Measurements from ENCODE around the gene VPS13D. TPM values are rescaled to one million over a fixed set of nuclear protein-coding genes. Genes with fewer than 3 reads are reported as not detected.

The VPS13D gene
- total RNA-seq, 1 donor from 2014 or later = 81.7 TPM

DNA sequence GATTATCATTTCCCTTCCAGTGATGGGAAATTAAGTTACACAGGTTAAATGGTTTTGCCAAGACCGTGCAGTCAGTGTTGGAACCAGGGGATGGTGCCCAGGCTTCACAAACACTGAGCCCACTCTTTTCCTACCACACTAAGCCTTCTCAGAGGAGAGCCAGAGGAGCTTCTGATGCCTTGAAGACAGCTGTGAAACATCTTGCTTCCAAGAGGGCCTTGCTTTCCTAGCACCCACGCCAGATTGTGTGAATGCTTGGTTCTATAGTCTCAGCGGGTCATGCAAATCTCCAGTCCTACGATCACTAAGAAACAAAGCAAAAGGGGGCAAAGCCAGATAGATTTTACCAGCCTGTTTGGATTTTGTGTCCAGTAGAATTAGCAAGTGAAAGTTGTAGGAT is 200.7 kb downstream of the VPS13D start:
- H3K27ac ChIP-seq = no peak overlapping the region
- H3K36me3 ChIP-seq = peaks cover 10% of the 10 kb centered on the region
- no peaks in the 10 kb centered on the region for H3K9me3 ChIP-seq
- DNase-seq = no peak
- TF ChIP-seq, protein P1, sequence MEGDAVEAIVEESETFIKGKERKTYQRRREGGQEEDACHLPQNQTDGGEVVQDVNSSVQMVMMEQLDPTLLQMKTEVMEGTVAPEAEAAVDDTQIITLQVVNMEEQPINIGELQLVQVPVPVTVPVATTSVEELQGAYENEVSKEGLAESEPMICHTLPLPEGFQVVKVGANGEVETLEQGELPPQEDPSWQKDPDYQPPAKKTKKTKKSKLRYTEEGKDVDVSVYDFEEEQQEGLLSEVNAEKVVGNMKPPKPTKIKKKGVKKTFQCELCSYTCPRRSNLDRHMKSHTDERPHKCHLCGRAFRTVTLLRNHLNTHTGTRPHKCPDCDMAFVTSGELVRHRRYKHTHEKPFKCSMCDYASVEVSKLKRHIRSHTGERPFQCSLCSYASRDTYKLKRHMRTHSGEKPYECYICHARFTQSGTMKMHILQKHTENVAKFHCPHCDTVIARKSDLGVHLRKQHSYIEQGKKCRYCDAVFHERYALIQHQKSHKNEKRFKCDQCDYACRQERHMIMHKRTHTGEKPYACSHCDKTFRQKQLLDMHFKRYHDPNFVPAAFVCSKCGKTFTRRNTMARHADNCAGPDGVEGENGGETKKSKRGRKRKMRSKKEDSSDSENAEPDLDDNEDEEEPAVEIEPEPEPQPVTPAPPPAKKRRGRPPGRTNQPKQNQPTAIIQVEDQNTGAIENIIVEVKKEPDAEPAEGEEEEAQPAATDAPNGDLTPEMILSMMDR (IDR thresholded peaks at IDR 0.05) = no peak
- peaks cover 30% of the 10 kb centered on the region for H3K4me1 ChIP-seq
- no peaks in the 10 kb centered on the region for H3K27me3 ChIP-seq (ENCODE audit: low read depth)
- intact Hi-C loops (cut with DNase I) = no loop called here
- no peak for ATAC-seq
- no peak overlapping the region for H3K4me3 ChIP-seq

DNA sequence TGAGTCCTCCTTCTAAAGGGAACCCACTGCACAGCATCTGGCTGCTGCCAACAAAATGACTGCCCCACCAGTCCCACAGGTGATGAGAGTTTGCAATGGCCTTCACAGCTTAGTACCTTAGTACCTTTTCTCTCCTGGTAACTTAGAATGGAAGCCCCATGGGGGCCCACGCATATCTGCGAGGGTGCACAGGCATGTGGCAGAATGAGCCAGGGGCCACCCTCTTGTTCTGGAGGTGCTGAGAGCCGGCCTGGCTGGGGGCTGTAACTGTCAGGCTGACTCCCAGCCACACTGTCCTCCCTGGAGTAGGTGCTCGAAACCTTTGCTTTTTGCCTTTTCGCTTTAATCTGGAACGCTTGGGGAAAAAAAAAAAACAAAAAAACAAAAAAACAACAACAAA is 203.1 kb downstream of the VPS13D start:
- ATAC-seq = no peak
- peaks cover 52% of the 10 kb centered on the region for H3K4me1 ChIP-seq

DNA sequence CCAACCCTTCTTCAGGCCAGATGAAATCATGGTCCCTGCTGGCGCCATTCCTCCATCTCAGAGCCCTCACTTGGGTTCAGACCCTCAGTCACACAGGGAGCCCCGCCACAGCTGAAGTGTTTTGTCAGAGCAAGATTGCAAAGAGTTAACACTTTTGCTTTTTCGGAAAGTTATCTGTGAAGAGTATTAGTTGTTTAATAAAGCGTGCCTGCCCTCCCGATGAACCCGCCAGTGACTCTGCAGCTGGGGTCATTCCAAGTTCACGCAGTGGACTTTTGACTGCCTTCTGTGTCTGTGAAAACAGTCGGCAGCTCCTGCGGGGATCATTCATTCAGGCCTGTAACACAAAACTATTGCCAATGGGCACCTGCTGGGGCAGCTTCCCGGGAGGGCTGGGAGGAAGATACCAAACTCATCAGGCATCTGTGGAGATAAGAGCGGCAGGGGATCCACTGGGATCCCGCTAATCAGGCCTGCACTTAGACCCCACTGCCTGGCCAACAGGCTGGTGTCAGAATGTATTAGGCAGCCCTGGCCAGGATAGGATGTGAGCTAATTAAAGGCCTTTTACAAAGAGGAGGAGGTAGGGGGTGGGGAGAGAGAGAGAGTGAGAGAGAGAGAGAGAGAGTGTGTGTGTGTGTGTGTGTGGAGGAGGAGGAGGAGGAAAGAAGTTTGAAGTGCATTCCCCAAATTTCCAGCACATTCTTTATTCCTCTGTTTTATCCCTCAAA is 203.7 kb downstream of the VPS13D start:
- H3K9me3 ChIP-seq = no peaks in the 10 kb centered on the region
- H3K4me1 ChIP-seq = peaks cover 53% of the 10 kb centered on the region
- peak overlapping the region; percentile 67 for H3K27ac ChIP-seq
- no peaks in the 10 kb centered on the region for H3K27me3 ChIP-seq (ENCODE audit: low read depth)
- peaks cover 5% of the 10 kb centered on the region for H3K36me3 ChIP-seq
- ATAC-seq (peak; percentile 49 to 62), DNase-seq (no peak)
- H3K4me3 ChIP-seq = no peak overlapping the region
- intact Hi-C loops (cut with DNase I) = no loop called here
- TF ChIP-seq, protein P1 (IDR thresholded peaks at IDR 0.05) = no peak

More for the DNA sequence above, 203.1 kb downstream of the VPS13D start:
- TF ChIP-seq, protein P1 (IDR thresholded peaks at IDR 0.05) = no peak
- H3K27me3 ChIP-seq (ENCODE audit: low read depth) = no peaks in the 10 kb centered on the region
- H3K9me3 ChIP-seq = no peaks in the 10 kb centered on the region
- no peak for DNase-seq
- peak overlapping the region; percentile 67 for H3K27ac ChIP-seq
- H3K4me3 ChIP-seq = no peak overlapping the region
- intact Hi-C loops (cut with DNase I) = no loop called here
- peaks cover 5% of the 10 kb centered on the region for H3K36me3 ChIP-seq

DNA sequence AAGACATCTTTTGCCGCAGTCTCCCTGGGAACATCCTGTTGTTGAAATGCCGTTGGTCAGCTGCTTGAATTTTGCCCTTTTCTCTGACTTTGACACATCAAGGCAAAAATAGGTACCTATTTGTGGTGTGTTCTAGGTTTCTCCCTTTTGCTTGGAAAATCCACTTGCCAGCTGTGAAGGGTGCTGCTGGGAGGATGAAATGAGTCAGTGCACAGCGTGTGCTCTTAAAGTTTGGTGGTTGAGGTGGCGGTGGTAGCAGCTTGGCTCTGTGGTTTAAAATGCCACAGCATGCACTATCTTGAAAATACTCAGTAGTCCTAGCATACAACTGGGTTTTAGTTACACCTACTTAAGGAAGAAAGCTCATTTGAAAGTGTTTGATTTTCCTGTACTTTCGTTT is 204.3 kb downstream of the VPS13D start:
- H3K4me1 ChIP-seq = peaks cover 60% of the 10 kb centered on the region
- H3K4me3 ChIP-seq = peak overlapping the region; percentile 12
- H3K36me3 ChIP-seq = peaks cover 5% of the 10 kb centered on the region
- no peaks in the 10 kb centered on the region for H3K27me3 ChIP-seq (ENCODE audit: low read depth)
- no peaks in the 10 kb centered on the region for H3K9me3 ChIP-seq
- DNase-seq (no peak), ATAC-seq (peak; percentile 80 to 85)
- TF ChIP-seq, protein P1 (IDR thresholded peaks at IDR 0.05) = no peak
- intact Hi-C loops (cut with DNase I) = no loop called here
- H3K27ac ChIP-seq = peak overlapping the region; percentile 67

DNA sequence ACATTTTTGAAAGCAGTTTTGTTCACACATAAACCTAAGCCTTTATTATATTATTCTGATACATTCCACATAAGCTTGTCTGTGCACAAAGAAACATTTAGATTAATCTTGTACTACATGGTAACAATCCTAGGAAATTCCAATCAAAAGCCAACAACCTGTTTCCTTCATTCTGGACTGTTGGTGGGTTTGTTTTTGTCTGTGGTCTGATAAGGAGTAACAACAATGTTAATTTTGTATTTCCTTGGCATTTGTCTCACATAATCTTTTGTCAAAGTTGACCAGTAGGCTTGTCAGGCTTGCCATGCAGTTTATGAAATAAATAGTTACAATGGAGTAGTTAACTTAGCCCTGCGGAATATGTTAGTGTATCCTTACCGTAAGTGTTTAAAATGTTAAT is 204.9 kb downstream of the VPS13D start:
- Histone ChIP-seq H3K9me3 (no peaks in the 10 kb centered on the region), H3K4me3 (no peak overlapping the region), H3K27me3 (ENCODE audit: low read depth) (no peaks in the 10 kb centered on the region), H3K27ac (peak overlapping the region; percentile 67), H3K36me3 (peaks cover 5% of the 10 kb centered on the region), H3K4me1 (peaks cover 61% of the 10 kb centered on the region)
- DNase-seq = no peak
- intact Hi-C loops (cut with DNase I) = no loop called here
- no peak for ATAC-seq
- TF ChIP-seq, protein P1 (IDR thresholded peaks at IDR 0.05) = no peak

All from lower lobe of right lung (tissue), 2 donors.